Measurements from ENCODE around the gene ALDH1A1.

The ALDH1A1 gene

DNA sequence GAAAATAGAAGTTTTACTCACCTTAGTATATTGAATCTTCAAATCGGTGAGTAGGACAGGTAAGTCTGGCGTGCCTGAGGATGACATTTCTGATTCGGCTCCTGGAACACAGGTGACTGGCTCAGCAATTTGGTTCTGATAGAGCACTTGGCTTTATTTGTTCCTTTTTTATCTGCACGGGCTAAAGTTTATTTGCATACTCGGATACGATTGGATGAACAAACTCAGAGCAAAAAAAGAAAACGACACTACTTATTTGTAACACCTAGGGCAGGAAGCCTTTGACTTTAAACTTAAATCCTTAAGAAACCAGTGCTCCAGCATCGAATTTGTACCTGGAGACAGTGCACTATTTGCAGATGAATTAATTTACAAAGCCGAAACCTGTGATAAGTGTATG lies at the start of gene ALDH1A1:
Gene ALDH1A1, minus strand, starts transcription at position 140 of the 400 bp plus-strand sequence. Its CDS starts 53 bp downstream, at position 87.
- no peak for DNase-seq (ENCODE audit: low read depth)

DNA sequence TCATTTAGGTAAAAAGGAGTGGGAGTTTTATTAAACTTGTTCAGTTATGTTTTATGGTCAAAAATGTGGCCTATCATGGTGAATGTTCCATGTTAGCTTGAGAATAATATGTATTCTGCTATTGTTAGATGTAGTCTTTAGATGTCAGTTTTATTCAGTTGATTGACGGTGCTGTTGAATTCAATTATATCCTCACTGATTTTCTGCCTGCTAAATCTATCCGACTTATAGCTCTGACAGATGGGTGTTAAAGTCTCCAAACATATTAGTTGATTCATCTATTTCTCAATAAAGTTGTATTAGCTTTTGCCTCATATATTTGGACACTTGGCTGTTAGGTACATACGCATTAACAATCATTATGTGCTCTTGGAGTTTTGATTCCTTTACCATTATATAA lies 49.0 kb upstream of the ALDH1A1 start:
- DNase-seq (ENCODE audit: low read depth) = no peak

DNA sequence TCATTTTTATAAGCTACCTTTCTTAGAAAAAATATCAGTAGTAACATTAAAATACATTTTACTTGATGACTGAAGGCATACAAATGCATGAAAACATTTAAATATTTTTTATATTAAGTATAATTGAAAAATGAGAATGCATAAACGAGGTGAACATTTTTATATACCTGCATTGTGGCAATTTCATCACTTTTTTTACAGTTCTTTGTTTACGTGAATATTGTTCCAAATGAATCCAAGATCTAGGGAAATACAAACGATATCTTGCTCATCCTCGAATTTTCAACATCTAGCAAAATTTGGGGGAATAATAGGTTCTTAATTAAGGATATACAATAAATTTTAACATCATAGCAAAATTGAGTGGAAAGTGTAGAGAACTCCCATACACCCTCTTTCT lies 45.5 kb upstream of the ALDH1A1 start:
- DNase-seq (ENCODE audit: low read depth) = no peak

DNA sequence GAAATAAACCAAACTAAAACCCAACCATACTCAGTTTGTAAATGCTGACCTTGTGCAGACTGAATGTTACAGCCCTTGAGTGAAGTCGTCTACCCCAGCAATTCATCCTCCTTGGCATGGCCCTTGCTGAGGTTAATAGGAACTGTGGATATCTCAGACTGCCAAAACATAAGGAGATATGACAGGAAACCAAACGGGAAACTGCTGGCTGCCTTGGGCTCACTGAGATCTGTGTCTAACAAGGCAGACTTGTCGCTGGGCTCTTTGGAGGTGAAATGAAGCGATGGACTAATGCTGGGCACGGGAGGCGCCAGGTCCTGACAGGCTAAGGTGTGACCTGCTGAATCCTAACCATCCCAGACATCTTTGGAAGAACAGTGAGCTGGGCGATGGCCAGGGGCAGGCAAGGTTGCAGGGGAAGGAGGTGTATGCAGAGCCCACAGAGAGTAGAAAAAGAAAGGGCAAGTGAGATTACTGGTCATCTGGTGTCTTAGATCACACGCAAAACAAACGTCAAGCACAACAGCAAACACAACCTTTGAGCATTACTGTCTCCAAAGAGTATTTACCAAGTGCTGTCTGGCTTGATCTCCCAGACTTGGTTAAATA lies 44.6 kb upstream of the ALDH1A1 start:
- DNase-seq (ENCODE audit: low read depth) = no peak

DNA sequence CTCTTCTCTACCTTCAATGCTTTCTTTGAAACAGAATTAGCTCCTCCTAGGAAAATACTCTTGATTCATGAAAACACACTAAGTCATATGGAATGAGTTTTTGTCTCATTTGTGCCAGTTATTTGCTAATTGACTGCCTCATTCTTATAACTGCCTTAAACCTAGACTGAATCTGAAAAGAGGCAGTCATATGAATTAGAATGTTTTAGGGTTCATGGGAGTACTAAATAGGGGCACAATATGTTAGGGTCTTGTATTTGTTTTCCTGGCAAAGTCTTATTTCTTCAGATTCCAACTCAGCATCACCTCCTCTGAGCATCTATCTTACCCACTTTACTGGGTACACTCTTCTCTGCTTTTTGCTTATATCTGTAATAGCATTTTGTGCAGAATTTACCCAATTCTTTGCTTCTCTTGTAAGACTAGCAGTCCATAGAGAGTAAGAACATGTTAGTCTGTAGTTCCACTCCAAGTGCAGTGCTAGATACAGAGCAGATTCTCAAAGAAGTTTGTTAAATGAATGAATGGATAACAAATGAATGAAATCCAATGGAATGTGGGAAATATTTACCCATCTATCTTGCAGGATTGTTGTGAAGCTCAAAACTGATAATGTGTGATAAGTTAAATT lies 43.9 kb upstream of the ALDH1A1 start:
- no peak for DNase-seq (ENCODE audit: low read depth)

DNA sequence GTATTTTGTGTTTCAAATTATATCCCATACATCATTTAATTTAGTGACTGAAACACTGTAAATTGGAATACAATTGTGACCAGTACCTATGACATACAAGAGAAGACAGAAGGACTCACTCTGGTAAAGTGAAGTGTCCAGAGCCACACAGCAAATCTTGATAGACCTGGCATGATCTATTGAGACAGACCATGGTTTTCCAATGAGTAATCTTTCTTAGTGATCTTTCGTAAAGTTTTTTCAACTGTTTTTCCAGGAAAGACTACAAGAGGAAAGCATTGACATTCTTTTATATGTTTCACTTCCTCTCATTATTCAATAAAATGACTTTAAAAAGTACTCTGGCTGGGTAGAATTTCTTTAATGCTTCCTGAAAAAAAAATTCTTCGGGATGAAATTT lies 43.3 kb upstream of the ALDH1A1 start:
- no peak for DNase-seq (ENCODE audit: low read depth)

DNA sequence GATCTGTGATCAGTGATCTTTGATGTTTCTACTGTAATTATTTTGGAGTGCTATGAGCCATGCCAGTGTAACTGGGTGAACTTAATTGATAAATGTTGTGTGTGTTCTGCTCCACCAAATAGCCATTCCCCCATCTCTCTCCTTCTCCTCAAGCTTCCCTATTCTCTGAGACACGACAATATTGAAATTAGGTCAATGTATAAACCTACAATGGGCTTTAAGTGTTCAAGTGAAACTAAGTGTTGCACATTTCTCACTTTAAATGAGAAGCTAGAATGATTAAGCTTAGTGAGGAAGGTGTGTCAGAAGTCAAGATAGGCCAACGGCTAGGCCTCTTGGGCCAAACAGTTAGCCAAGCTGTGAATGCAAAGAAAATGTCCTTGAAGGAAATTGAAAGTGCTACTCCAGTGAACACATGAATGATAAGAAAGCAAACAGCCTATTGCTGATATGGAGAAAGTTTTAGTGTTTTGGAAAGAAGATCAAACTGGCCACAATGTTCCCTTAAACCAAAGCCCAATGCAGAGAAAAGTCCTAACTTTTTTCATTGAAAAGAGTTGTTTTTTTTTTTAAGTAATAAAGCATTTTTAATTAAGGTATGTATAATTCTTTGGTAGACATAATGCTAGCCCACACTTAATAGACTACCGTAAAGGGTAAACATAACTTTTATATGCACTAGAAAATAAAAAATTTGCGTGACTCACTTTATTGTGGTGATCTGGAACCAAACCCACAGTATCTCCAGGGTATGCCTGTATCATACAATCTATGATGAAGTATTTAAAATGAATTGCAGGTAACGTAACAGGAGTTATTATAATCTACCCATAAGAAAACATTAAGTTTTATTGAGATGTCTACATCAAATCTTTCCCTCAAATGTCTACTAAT lies 42.5 kb upstream of the ALDH1A1 start:
- no peak for DNase-seq (ENCODE audit: low read depth)

DNA sequence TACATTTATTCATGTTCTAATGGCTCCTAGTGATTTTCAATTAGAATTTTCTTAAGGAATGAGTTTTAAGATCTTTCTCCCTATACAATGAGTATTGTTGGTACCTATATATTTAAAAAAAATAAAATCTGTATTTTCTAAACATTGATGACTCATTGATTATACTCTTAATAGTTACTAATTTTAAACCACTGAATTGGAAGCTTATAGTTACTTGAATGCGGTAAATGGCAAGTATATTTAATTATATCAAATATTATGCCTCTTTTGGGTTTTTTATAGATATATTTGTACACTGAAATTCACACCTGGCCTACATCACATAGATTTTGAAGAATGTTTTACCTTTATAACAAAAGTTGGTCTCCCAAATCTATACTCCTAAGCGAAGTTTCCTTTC lies 38.9 kb upstream of the ALDH1A1 start:
- DNase-seq (ENCODE audit: low read depth) = no peak

DNA sequence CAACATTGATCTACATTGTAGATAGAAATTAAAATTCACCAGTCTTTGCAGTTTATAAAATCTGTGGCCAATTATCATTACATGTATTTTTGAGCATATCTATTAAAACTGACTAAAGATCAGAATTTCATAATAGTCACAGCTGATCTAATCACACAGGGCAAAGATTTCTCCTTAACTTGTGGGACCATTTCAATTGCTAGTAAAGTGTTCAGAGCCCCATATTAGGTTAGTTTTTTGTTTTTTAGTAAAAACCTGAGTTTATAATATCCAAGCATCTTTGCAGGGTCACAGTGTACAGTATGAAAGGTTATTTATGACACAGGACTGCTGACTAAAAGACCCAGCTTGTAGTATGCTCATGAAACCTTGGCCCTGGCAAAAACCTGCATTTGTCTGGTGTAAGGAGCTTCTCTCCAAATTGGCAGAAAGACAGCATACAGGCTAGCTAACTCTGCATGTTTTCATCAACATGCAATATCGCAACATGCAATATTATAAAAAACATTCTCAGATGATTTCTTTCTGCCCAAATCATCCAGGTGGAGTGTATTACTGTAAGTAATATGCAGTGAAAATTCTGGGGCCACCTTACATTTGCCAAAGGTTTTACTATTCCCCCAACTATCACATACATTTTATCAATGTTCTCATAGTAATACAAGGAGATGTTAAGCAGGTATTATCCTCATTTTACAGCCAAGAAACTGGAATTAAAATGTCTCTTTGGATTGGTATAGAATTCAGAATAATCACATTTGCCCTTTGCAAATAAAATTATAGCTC lies 37.7 kb upstream of the ALDH1A1 start:
- no peak for DNase-seq (ENCODE audit: low read depth)

DNA sequence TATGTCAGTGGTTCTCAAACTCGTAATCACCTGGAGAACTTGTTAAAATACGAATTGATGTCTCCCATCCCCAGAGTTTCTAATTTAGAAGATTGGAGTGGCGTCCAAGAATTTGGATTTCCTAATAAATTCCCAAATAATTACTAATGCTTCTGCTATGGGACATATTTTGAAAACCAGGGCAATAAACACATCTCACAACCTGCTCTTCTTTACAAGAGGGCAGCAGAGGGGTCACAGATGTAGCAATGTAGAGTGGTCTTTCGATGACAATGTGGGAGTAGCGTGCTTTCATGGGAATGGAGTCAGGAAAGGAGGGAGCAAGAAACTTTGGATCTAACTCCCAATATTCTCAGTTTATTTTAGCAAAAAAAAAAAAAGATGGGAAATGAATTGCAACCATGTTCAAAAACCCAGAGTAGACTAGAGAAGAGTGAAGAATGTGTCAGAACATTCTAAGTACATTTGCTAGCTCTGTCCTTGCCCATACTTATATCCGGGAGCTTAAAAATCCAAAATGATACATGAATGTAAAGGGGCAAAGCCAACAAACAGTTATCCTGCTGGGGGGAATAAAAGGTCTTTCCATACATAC lies 33.8 kb upstream of the ALDH1A1 start:
- DNase-seq (ENCODE audit: low read depth) = no peak

DNA sequence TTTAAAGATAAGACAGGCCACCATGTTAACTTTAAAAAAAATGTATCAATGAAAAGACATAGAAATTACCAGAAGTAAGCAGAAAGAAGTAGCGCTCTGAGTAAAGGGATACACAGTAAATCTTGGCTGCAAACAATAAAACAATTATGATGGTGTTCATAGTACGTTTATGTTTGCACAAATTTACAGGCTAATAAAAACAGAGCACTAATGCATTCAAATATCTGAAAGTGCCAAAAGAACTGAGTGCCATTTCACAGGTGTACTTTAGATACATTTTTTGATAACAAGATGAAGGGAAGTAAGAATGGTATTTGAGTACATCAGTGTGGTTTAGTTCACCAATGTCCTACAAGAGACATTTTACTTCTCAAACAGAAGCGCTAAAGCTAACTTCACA lies 32.9 kb upstream of the ALDH1A1 start:
- no peak for DNase-seq (ENCODE audit: low read depth)

DNA sequence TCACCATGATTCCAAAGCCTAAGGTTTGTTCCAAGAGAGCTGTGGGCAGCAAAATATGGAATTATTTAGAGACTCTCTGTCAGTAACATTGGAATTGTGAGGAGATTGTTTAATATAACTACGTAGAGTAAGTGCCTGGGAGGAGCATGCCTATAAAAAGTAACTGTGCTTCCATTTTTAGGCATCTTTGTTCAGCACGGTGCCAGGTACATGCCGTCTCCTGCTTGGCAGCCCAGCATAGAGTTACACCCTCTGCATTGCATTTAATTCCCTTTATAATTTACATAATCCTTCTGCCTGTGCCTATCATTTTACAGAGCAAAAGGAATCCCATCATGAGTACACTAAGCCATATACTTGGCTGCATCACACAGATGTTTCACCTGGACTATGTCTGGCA lies 32.1 kb upstream of the ALDH1A1 start:
- DNase-seq (ENCODE audit: low read depth) = no peak

DNA sequence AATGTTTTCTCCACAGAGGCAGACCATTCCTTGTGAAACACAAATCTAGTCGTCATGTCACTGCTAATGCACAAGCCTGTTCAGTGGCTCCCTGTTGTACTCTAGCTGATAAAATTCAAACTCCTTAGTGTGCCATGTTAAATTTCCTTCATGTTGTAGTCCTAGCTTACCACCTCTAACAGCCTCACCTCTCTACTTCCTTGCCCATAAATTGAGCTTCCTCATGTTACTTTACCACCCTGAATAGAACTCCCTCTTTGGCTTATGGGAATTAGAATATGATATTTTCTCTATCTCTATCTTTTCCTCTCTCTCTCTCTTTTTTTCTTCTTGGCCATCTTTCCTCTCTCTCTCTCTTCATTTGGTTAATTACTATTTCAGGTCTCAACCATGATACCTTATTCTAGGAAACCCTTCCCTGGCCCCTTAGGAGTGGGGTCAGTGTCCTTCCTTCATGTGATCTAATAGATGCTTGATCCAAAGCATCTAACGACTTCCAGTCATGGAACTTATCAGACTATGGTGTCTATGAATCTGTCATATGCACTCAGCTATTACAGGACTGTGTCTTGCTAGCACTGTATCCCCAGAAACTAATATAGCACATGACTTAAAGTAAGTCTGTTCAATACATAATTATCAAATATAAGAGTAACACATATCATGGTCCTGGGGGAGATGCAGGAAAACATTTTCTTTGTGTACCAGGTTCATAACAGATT lies 31.5 kb upstream of the ALDH1A1 start:
- no peak for DNase-seq (ENCODE audit: low read depth)

DNA sequence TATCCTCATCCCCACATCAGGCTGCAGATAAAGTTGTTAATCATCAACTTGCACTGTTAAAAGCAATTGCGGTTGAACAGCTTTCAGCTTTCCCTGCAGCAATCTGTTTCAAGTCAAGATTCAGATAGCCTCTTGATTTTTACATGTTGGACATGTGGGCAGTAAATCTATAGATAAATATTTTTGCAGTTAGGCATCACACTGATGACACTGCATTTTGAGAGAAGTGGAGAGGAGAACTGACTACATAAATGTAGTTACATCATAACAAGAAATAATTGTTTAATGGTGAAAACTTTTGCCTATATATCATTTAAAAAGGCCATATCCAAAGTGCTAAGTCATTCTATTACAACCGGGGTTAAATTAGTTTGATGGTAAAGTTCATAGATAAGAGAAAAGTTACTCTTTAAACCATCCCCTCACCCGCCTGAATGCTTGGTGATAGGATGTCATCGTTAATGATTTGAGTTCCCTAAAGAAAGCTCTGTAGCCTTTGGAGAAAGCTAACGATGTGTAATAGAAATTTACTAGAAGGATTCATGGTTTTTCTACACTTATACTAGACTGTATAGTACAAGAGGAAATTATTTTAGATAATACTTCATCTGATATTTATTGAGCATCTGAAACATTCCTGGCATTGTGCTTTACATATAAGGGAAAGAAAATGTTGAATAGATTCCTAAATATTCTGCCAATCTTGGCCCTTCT lies 30.8 kb upstream of the ALDH1A1 start:
- no peak for DNase-seq (ENCODE audit: low read depth)

DNA sequence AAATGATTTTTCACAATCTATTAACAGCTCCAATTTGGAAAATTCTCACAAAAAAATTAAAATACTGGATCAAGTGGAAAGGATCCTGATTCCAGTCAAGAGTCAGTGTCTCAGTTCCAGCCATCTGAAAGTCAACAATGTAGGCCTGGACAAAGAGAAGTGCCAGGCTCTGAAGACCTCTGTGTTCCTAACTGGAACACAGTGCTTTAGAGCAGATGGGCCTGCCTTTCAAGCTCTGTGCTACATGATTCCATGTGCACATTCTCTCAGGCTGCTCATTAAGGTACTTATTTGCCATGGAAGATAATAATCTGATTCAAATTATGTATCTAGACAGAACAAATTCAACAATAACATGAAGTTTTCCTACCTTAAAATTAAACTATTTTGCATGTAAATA lies 30.2 kb upstream of the ALDH1A1 start:
- DNase-seq (ENCODE audit: low read depth) = no peak

DNA sequence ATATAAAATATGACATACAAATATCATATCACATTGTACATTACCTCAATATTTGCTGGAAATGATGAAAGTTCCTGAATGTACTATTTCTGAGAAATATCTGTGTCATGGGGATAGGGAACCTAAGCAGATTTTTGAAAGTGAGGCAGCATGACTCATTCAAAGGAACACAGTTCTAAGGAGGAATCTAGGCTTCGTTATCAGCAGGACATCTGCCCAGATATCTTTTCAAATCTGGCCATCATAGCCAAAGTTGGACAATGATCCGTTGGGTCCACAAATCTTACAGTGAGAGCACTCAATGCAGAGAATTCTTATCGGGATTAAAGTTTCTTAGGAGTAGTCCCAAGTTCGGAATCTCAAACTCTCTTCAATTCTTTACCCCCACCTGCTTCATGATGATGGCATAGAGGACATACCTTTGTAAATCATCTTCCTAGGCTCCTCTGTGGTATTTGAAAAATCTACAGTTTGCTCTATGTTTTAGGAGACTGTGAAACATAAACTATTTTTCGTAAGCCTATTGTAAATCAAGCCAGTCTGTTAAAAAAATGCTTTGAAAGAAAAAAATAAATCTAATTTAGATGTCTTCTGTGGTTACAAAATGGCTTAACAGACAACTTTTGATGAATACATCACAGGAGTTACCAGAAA lies 29.4 kb upstream of the ALDH1A1 start:
- DNase-seq (ENCODE audit: low read depth) = no peak

DNA sequence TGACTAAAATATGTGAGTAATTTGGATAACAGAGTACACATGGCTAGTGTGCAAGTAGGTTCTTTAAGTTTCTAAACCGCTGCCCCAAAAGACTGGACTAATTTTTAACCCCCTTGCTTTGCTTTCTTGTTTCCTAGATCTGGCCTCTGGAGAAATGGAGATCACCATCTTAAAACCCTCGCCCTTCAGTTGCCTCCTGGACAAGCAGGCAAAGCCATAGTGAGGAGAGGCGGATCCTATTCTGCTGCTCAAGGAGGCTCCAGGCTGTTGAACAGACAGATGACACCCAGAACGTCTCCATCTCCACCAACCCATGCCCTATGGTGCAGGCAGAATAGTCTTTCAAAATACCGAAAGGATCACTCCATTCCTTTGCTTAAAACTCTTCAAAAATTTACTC lies 28.6 kb upstream of the ALDH1A1 start:
- DNase-seq (ENCODE audit: low read depth) = no peak

DNA sequence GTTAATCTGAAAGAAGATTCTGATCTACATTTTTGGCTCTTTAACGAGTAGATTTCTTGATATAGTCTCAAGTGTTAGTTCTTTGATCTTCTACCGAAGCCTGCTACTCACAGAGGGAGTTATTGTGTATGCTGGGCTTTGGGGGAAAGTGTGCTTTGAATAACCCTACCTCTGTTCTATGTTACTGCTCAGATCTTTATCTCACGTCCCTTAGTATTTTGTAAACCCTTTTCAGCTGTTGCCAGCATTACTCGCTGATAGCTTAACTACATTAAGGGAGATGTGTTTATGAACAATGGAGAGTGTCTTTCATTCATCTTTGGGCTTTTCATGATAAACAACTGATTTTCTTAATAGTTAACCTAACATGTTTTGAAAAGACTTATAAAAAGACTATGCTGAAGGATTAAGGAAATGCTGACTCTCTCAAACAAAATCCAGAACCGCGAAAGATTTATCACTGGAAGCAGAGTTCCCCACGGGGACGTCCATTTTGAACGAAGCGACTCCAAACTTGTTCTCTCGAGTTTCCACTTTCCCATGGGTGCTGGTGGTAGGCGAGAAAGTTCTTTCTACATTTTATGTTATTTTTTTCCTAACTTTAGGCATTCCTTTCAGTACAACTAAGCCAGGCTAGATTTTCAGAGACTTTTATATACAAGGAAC lies 27.9 kb upstream of the ALDH1A1 start:
- no peak for DNase-seq (ENCODE audit: low read depth)

DNA sequence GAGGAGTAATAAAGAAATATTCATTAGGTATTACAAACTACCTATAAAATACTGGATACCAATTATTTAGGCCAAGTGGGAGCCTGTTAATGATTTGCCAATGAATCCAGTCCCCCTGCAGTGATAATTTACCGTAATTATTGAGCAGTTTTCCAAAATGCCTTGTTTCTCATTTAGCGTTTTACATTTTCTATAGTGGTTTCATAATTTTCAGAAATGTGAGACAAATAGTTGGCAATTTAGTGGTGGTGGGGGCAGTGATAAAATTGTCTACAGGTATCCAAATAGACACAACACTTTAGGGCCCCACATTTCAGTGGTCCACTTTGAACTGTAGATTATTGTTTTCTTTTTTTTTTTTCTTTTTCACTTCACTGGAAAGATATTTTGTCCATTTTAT lies 27.3 kb upstream of the ALDH1A1 start:
- DNase-seq (ENCODE audit: low read depth) = no peak

All from T-helper 22 cell (primary cell).